HepG2 (cell line): Measurements from ENCODE around the gene SPATS2. TPM values are rescaled to one million over a fixed set of nuclear protein-coding genes. Genes with fewer than 3 reads are reported as not detected.

Experiments
- ATAC-seq: fragments of 200-7000 bp; cut with Tn5 transposase; 3 replicates; pipeline ENCODE4 v1.9.1; 2020; ENCODE audit warnings: mild to moderate bottlenecking, moderate library complexity
- BruUV-seq: library from RNA; stranded (reverse); fragments of 400-500 nt; replicated peaks from 2 replicates; lab custom pipeline; 2021; lab: Mats Ljungman, UMichigan
- CTCF ChIA-PET: fragments of 300-600 bp; formaldehyde crosslinking; extraction: SDS; loops from one replicate; lab custom pipeline; 2021; ENCODE audit warnings: low total read pairs, inconsistent platforms, low intra/inter-chr PET ratio; lab: Yijun Ruan, JAX
- POLR2A ChIA-PET: fragments of 350-600 bp; sonication (Branson Sonifier 250); formaldehyde crosslinking; loops from one replicate; lab custom pipeline; 2020; ENCODE audit warnings: antibody characterized with exemption, inconsistent platforms; lab: Yijun Ruan, JAX
- DNase-seq: peaks from one replicate; pipeline ENCODE4 v3.0.0-alpha.2; 2015; ENCODE audit warnings: low spot score
- FAIRE-seq: peaks from 3 replicates; lab custom pipeline; 2011; peaks lifted over from hg19 to GRCh38; lab: Jason Lieb, UNC
- H2AFZ ChIP-seq: one replicate; pipeline ENCODE4 v1.6.1; 2011; ENCODE audit warnings: low read length, inconsistent platforms
- H3K27ac ChIP-seq: fragments of 300-600 bp; 3 replicates; pipeline ENCODE4 v1.8.0; 2011; ENCODE audit warnings: mixed run types, mild to moderate bottlenecking, mixed read lengths, low read length, inconsistent platforms; ENCODE audit not compliant: insufficient read depth; ENCODE audit errors: extremely low read length
- H3K27me3 ChIP-seq, 2 experiments: fragments of 200-600 bp in 1 of 2; 2 replicates in 1 of 2; 3 replicates in 1 of 2; pipeline versions ENCODE4 v1.6.0 to v1.8.0; 2011; ENCODE audit warnings: low read length in 2 of 2, mild to moderate bottlenecking in 2 of 2, moderate library complexity in 2 of 2, inconsistent platforms in 1 of 2; ENCODE audit not compliant: insufficient read depth in 2 of 2, control insufficient read depth in 1 of 2
- H3K36me3 ChIP-seq, 2 experiments: fragments of 200-600 bp in 1 of 2; replicated peaks in 1 of 2; 2 replicates in 1 of 2; 3 replicates in 1 of 2; pipeline versions ENCODE4 v1.5.1 to v1.8.0; 2011; ENCODE audit warnings: low read length in 2 of 2, inconsistent platforms in 1 of 2; ENCODE audit not compliant: insufficient read depth in 2 of 2, control insufficient read depth in 1 of 2
- H3K4me1 ChIP-seq: 2 replicates; pipeline ENCODE4 v1.5.1; 2012; ENCODE audit warnings: low read length, inconsistent platforms; ENCODE audit not compliant: insufficient read depth
- H3K4me2 ChIP-seq: 2 replicates; pipeline ENCODE4 v1.6.0; 2011; ENCODE audit warnings: low read depth, low read length, inconsistent platforms
- H3K4me3 ChIP-seq, 3 experiments: fragments of 200-600 bp in 1 of 3; sonication (generic), shearing (Covaris generic) in 1 of 3; replicated peaks in 1 of 3; 2 replicates each; pipeline ENCODE4 v1.5.1; 2011 to 2016; ENCODE audit warnings: low read length in 3 of 3, inconsistent platforms in 2 of 3, low read depth in 2 of 3, mild to moderate bottlenecking in 2 of 3, control low read depth in 1 of 3, mixed read lengths in 1 of 3; ENCODE audit not compliant: insufficient read depth in 1 of 3
- H3K79me2 ChIP-seq: one replicate; pipeline ENCODE4 v1.6.1; 2011; ENCODE audit warnings: low read length, inconsistent platforms; ENCODE audit not compliant: insufficient read depth
- H3K9ac ChIP-seq: 2 replicates; pipeline ENCODE4 v1.6.0; 2011; ENCODE audit warnings: mild to moderate bottlenecking, low read depth, low read length, inconsistent platforms; ENCODE audit not compliant: insufficient read depth
- H3K9me3 ChIP-seq: 2 replicates; pipeline ENCODE4 v1.5.1; 2012; ENCODE audit warnings: mild to moderate bottlenecking, low read length
- H4K20me1 ChIP-seq: 2 replicates; pipeline ENCODE4 v1.6.0; 2011; ENCODE audit warnings: inconsistent platforms, mild to moderate bottlenecking, low read length, moderate library complexity; ENCODE audit not compliant: insufficient read depth
- AKNA ChIP-seq: sonication (generic); formaldehyde crosslinking; IDR thresholded peaks from 2 replicates; pipeline ENCODE4 v1.4.0; 2020; ENCODE audit warnings: missing genetic modification reagents, borderline replicate concordance
- JUN ChIP-seq: sonication (generic); formaldehyde crosslinking; IDR thresholded peaks from 2 replicates; pipeline ENCODE4 v1.4.0; 2020; ENCODE audit warnings: mild to moderate bottlenecking, missing genetic modification reagents
- NCOR1 ChIP-seq: fragments of 200-600 bp; sonication (generic); IDR thresholded peaks from 2 replicates; pipeline ENCODE4 v1.7.0; 2017; ENCODE audit warnings: antibody characterized with exemption, low read length, borderline replicate concordance
- SOX5 ChIP-seq: IDR thresholded peaks from 2 replicates; pipeline ENCODE4 v1.6.1; 2016; ENCODE audit warnings: borderline replicate concordance
- TMF1 ChIP-seq: sonication (generic); formaldehyde crosslinking; IDR thresholded peaks from 2 replicates; pipeline ENCODE4 v1.8.1; 2022; ENCODE audit warnings: low read depth, missing genetic modification reagents
- ZSCAN9 ChIP-seq: IDR thresholded peaks from 2 replicates; pipeline ENCODE4 v1.6.1; 2016; ENCODE audit warnings: borderline replicate concordance
- WGBS: methylation state at CpG from one replicate; pipeline ENCODE4 v1.1.6; 2017; ENCODE audit warnings: low lambda C conversion rate; 5-methylcytosine and 5-hydroxymethylcytosine counted together
- in situ Hi-C: cut with HindIII; loops from 2 replicates; pipeline ENCODE4 v1.10.0; 2017; ENCODE audit warnings: low pct_unique_long_range_greater_than_20kb; ENCODE audit not compliant: extremely low pct_ligation_motif_present
- intact Hi-C: fragments of 100-400 bp; cut with micrococcal nuclease; formaldehyde crosslinking; loops from one replicate; pipeline ENCODE4 v1.10.0; 2022; ENCODE audit not compliant: unreplicated experiment
- polyA plus RNA-seq, 8 experiments: library from polyadenylated mRNA; depleted of rRNA in 3 of 8; stranded (reverse) in 7 of 8; unstranded in 1 of 8; fragments of >200 nt; fragmentation: Illumina TruSeq in 4 of 8; extraction: Trizol in 4 of 8; gene quantifications; 2 replicates each; pipeline versions ENCODE4 v1.2.1 to v1.2.3, GENCODE V29; 2011 to 2016; ENCODE audit warnings: low read depth in 4 of 8, missing spikeins in 1 of 8, mixed read lengths in 1 of 8; ENCODE audit not compliant: insufficient read depth in 1 of 8
- total RNA-seq, 5 experiments: library from RNA; depleted of rRNA; stranded (reverse); fragments of >200 nt; fragmentation: Illumina TruSeq; extraction: Trizol; gene quantifications; 2 replicates each; pipeline ENCODE4 v1.2.3, GENCODE V29; 2016; ENCODE audit warnings: low read depth in 1 of 5
- TF ChIP-seq, protein P1 (sequence below): sonication (generic); formaldehyde crosslinking; conservative IDR thresholded peaks from 2 replicates; pipeline ENCODE4 v1.4.0; 2020; ENCODE audit warnings: missing genetic modification reagents

SPATS2 gene
- total and polyA plus RNA-seq, 2 of the 13 experiments (the other 11 are each of a cell fraction or from before 2014, with no cell fraction given) = 19.3 to 28.1 TPM

- TF ChIP-seq, protein P1, sequence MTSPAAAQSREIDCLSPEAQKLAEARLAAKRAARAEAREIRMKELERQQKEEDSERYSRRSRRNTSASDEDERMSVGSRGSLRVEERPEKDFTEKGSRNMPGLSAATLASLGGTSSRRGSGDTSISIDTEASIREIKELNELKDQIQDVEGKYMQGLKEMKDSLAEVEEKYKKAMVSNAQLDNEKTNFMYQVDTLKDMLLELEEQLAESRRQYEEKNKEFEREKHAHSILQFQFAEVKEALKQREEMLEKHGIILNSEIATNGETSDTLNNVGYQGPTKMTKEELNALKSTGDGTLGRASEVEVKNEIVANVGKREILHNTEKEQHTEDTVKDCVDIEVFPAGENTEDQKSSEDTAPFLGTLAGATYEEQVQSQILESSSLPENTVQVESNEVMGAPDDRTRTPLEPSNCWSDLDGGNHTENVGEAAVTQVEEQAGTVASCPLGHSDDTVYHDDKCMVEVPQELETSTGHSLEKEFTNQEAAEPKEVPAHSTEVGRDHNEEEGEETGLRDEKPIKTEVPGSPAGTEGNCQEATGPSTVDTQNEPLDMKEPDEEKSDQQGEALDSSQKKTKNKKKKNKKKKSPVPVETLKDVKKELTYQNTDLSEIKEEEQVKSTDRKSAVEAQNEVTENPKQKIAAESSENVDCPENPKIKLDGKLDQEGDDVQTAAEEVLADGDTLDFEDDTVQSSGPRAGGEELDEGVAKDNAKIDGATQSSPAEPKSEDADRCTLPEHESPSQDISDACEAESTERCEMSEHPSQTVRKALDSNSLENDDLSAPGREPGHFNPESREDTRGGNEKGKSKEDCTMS = no peak
- TF ChIP-seq ZSCAN9 (CRISPR knock-in tag) (no peak), NCOR1 (no peak), JUN (CRISPR knock-in tag) (no peak), SOX5 (no peak), AKNA (no peak), TMF1 (CRISPR knock-in tag) (no peak)
- no TSS peak for BruUV-seq
- DNase-seq (no peak), ATAC-seq (no peak), FAIRE-seq (no peak)
- Histone ChIP-seq H3K4me2 (no peak overlapping the region), H3K9ac (no peak overlapping the region), H4K20me1 (no peaks in the 10 kb centered on the region), H3K79me2 (no peaks in the 10 kb centered on the region), H2AFZ (no peak overlapping the region), H3K9me3 (no peaks in the 10 kb centered on the region), H3K4me1 (peaks cover 13% of the 10 kb centered on the region), H3K36me3 (no peaks in the 10 kb centered on the region), H3K27ac (no peak overlapping the region), H3K27me3 (peaks cover 0 to 12% of the 10 kb centered on the region in 2 experiments; a peak in 3 of 5 replicates), H3K4me3 (no peak overlapping the region)
- 70% methylated on average over 2 of the region's 2 CpGs for WGBS
- in situ Hi-C loops (no loop called here), intact Hi-C loops (no loop called here)
- ChIA-PET POLR2A (no interaction called here), CTCF (no interaction called here)
Observed at GRCh38 chr12:49531745-49532144, 164.5 kb downstream of the SPATS2 start.
